Measurements from ENCODE around the gene TSC22D1.
A peak's percentile ranks its signal among the peaks of the same experiment; 100 is the strongest.
"Not testable (repeated sequence)": the region's sequence is repeated elsewhere in the genome, so short reads cannot be mapped to it uniquely, and the experiment has no call there.

The TSC22D1 gene

DNA sequence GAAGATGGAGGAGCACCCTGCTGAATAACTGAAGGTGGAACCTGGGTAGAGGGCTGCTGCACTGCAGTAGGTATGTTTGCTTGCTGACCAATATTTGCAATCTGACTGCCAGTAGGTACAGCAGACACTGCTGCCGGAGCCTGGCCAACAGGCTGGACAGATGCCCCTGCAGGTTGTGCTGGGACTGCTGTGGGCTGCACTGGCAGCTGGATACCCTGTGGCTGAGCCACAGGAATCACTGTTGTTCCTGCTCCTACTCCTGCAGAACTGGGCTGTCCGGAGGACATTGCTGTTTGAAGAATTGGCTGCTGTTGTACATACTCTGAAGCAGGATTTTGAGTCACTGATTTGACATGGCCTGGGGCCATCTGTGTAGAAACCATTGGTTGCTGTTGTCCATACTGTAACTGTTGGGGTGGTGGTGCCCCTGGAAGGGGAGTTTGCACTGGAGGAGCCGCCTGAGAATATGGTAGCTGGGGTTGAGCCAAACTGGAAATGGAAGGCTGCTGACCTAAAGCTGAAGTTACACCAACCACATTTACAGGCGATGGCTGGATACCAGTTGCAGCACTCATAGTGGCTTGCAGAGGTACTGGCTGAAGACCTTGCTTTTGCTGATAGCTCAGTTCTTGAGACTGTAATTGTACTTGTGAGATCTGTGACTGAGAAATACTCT, 2.2 kb downstream of the TSC22D1 start:
- 100% methylated on average over 3 of the region's 4 CpGs for WGBS (ENCODE audit: insufficient coverage)
- peak overlapping the region in 1 of 7 experiments; percentile 94 for H3K4me3 ChIP-seq (ENCODE audit: control insufficient read depth in 1 of 7, extremely low read depth in 1 of 7, insufficient read depth in 4 of 7, low read depth in 2 of 7, low read length in 6 of 7)
- H3K36me3 ChIP-seq (ENCODE audit: control insufficient read depth in 4 of 4, insufficient read depth in 4 of 4, low read length in 3 of 4), result peaks cover 0 to 12% (median 3%) of the 10 kb centered on the region in 4 experiments
- CTCF ChIA-PET, result interaction anchor here (0.9 to 2.3 kb wide), 4 partner anchors 8 to 92 kb away, joined by 3 to 6 read pairs (median 3); no protein-coding TSS in a partner anchor
- peaks cover 19 to 50% (median 45%) of the 10 kb centered on the region in 4 experiments for H3K4me1 ChIP-seq (ENCODE audit: control extremely low read depth in 1 of 4, control insufficient read depth in 4 of 4, insufficient read depth in 4 of 4, low read length in 3 of 4)
- peak; percentile 29 to 56 (median 51) for DNase-seq
- no peak overlapping the region for H3K27ac ChIP-seq (ENCODE audit: insufficient read depth in 1 of 2, low read depth in 1 of 2, low read length in 2 of 2, poor library complexity in 1 of 2, severe bottlenecking in 2 of 2)
- no peaks in the 10 kb centered on the region for H3K27me3 ChIP-seq (replicated peaks in 2 of 5; ENCODE audit: control insufficient read depth in 4 of 5, insufficient read depth in 5 of 5, low read length in 4 of 5)
- POLR2A ChIA-PET, result no interaction called here
- no peaks in the 10 kb centered on the region for H3K9me3 ChIP-seq (ENCODE audit: control extremely low read depth in 1 of 5, control insufficient read depth in 4 of 5, insufficient read depth in 2 of 5, low read depth in 1 of 5, low read length in 4 of 5)

DNA sequence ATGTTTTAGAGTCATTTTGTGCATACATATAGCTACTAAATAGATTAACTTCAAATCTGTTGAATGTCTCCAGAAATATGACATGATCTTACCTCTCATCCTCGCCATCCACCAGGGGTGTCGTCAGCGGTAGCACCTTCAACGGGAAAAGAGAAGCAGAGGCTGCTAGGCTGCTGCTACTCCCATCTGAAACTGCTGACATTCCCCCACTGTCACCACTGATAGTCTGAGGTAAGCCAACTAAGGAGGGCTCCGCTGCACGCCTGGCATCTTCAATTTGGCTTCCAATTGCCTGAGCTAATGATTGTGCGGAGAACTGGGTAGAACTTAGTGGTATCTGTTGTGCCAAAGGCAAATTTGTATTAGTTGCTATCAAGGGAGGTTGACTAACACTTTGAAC, 3.1 kb downstream of the TSC22D1 start:
- H3K9me3 ChIP-seq (ENCODE audit: control extremely low read depth in 1 of 5, control insufficient read depth in 4 of 5, insufficient read depth in 2 of 5, low read depth in 1 of 5, low read length in 4 of 5), result no peaks in the 10 kb centered on the region
- 99% methylated on average over 7 of the region's 7 CpGs for WGBS (ENCODE audit: insufficient coverage)
- H3K36me3 ChIP-seq (ENCODE audit: control insufficient read depth in 4 of 4, insufficient read depth in 4 of 4, low read length in 3 of 4), result peaks cover 1 to 12% (median 3%) of the 10 kb centered on the region in 4 experiments
- no peak for DNase-seq
- H3K4me3 ChIP-seq (ENCODE audit: control insufficient read depth in 1 of 7, extremely low read depth in 1 of 7, insufficient read depth in 4 of 7, low read depth in 2 of 7, low read length in 6 of 7), result no peak overlapping the region
- H3K4me1 ChIP-seq (ENCODE audit: control extremely low read depth in 1 of 4, control insufficient read depth in 4 of 4, insufficient read depth in 4 of 4, low read length in 3 of 4), result peaks cover 12 to 43% (median 40%) of the 10 kb centered on the region in 4 experiments
- ChIA-PET CTCF (interaction anchor here (0.8 to 1.9 kb wide), 3 partner anchors 13 to 86 kb away, joined by 3 to 5 read pairs (median 3); no protein-coding TSS in a partner anchor), POLR2A (no interaction called here)
- no peaks in the 10 kb centered on the region for H3K27me3 ChIP-seq (replicated peaks in 2 of 5; ENCODE audit: control insufficient read depth in 4 of 5, insufficient read depth in 5 of 5, low read length in 4 of 5)
- H3K27ac ChIP-seq (ENCODE audit: insufficient read depth in 1 of 2, low read depth in 1 of 2, low read length in 2 of 2, poor library complexity in 1 of 2, severe bottlenecking in 2 of 2), result no peak overlapping the region

DNA sequence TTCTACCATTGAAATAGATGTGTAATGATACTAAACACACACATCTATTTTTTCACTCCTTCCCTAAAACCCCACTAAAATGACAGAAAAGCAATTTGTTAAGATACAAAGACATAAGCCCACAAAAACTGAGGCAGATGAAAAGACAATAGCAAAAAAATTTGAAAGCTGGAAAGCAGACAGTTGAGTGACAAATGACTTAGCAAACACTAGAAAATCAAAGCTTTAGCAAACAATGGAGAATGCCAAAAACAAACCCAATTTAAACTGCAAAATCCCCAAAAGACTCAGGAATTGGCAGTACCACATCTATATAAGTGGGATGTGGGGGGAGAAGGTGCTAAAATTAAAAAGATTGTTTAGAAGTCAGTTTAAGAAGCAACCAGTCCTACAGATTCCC, 9.5 kb downstream of the TSC22D1 start:
- ChIA-PET POLR2A (no interaction called here), CTCF (interaction anchor here (1.0 to 1.2 kb wide), 3 partner anchors 8 to 83 kb away, joined by 3 to 5 read pairs (median 4); partner anchors contain the start of gene TSC22D1)
- Histone ChIP-seq H3K4me3 (ENCODE audit: control insufficient read depth in 1 of 7, extremely low read depth in 1 of 7, insufficient read depth in 4 of 7, low read depth in 2 of 7, low read length in 6 of 7) (no peak overlapping the region), H3K4me1 (ENCODE audit: control extremely low read depth in 1 of 4, control insufficient read depth in 4 of 4, insufficient read depth in 4 of 4, low read length in 3 of 4) (peaks cover 0 to 6% (median 2%) of the 10 kb centered on the region in 4 experiments), H3K9me3 (ENCODE audit: control extremely low read depth in 1 of 5, control insufficient read depth in 4 of 5, insufficient read depth in 2 of 5, low read depth in 1 of 5, low read length in 4 of 5) (no peaks in the 10 kb centered on the region), H3K36me3 (ENCODE audit: control insufficient read depth in 4 of 4, insufficient read depth in 4 of 4, low read length in 3 of 4) (peaks cover 0 to 5% (median 1%) of the 10 kb centered on the region in 4 experiments), H3K27me3 (replicated peaks in 2 of 5; ENCODE audit: control insufficient read depth in 4 of 5, insufficient read depth in 5 of 5, low read length in 4 of 5) (no peaks in the 10 kb centered on the region), H3K27ac (ENCODE audit: insufficient read depth in 1 of 2, low read depth in 1 of 2, low read length in 2 of 2, poor library complexity in 1 of 2, severe bottlenecking in 2 of 2) (no peak overlapping the region)
- DNase-seq, result no peak

DNA sequence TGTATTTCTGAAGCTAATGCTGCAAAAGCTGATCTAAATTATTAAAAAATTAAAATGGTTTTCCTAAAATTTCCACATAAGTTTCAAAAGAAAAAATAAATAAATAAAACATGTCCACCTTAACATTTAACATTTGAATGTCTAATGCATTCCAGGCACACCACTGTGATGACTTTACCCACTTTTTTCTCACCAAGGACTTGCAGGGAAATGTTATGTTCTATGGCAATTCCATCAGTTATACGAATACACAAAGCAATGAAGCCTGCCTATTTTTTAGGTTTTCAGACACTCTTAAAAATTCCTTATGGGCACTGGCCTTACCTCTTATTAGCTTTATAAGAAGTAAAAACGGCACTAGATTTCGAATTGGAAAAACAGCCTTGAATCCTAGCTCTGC, 10.2 kb downstream of the TSC22D1 start:
- whole genome bisulfite sequencing (ENCODE audit: insufficient coverage), result 100% methylated on average over 2 of the region's 3 CpGs
- no peak for DNase-seq
- CTCF ChIA-PET, result interaction anchor here (1.0 to 1.2 kb wide), 3 partner anchors 8 to 83 kb away, joined by 3 to 5 read pairs (median 4); partner anchors contain the start of gene TSC22D1
- peaks cover 0 to 5% (median 1%) of the 10 kb centered on the region in 4 experiments for H3K36me3 ChIP-seq (ENCODE audit: control insufficient read depth in 4 of 4, insufficient read depth in 4 of 4, low read length in 3 of 4)
- no peaks in the 10 kb centered on the region for H3K27me3 ChIP-seq (replicated peaks in 2 of 5; ENCODE audit: control insufficient read depth in 4 of 5, insufficient read depth in 5 of 5, low read length in 4 of 5)
- H3K9me3 ChIP-seq (ENCODE audit: control extremely low read depth in 1 of 5, control insufficient read depth in 4 of 5, insufficient read depth in 2 of 5, low read depth in 1 of 5, low read length in 4 of 5), result no peaks in the 10 kb centered on the region
- H3K4me1 ChIP-seq (ENCODE audit: control extremely low read depth in 1 of 4, control insufficient read depth in 4 of 4, insufficient read depth in 4 of 4, low read length in 3 of 4), result peaks cover 0 to under 1% (median under 1%) of the 10 kb centered on the region in 4 experiments
- POLR2A ChIA-PET, result no interaction called here
- no peak overlapping the region for H3K27ac ChIP-seq (ENCODE audit: insufficient read depth in 1 of 2, low read depth in 1 of 2, low read length in 2 of 2, poor library complexity in 1 of 2, severe bottlenecking in 2 of 2)
- H3K4me3 ChIP-seq (ENCODE audit: control insufficient read depth in 1 of 7, extremely low read depth in 1 of 7, insufficient read depth in 4 of 7, low read depth in 2 of 7, low read length in 6 of 7), result no peak overlapping the region

DNA sequence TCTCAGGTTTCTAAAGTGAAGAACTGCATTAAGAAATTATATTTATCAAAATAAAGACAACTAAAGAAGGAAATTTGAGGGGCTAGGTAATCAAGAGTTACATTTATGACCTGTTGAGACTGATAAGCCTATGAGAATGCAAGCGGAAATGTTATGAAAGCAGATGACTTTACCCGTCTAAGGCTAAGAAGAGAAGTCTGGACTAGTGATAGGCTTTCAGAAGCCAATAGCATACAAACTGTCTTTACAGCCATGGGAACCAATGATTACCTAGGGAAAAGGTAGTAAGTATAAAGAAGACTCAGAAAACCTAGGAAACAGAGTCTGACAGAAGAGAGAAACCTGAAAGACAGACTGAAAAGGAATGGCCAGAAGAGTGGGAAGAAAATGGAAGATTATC, 11.2 kb downstream of the TSC22D1 start:
- POLR2A ChIA-PET, result no interaction called here
- H3K9me3 ChIP-seq (ENCODE audit: control extremely low read depth in 1 of 5, control insufficient read depth in 4 of 5, insufficient read depth in 2 of 5, low read depth in 1 of 5, low read length in 4 of 5), result no peaks in the 10 kb centered on the region
- no peak for DNase-seq
- no peaks in the 10 kb centered on the region for H3K4me1 ChIP-seq (ENCODE audit: control extremely low read depth in 1 of 4, control insufficient read depth in 4 of 4, insufficient read depth in 4 of 4, low read length in 3 of 4)
- no peak overlapping the region for H3K27ac ChIP-seq (ENCODE audit: insufficient read depth in 1 of 2, low read depth in 1 of 2, low read length in 2 of 2, poor library complexity in 1 of 2, severe bottlenecking in 2 of 2)
- no peak overlapping the region for H3K4me3 ChIP-seq (ENCODE audit: control insufficient read depth in 1 of 7, extremely low read depth in 1 of 7, insufficient read depth in 4 of 7, low read depth in 2 of 7, low read length in 6 of 7)
- no peaks in the 10 kb centered on the region for H3K27me3 ChIP-seq (replicated peaks in 2 of 5; ENCODE audit: control insufficient read depth in 4 of 5, insufficient read depth in 5 of 5, low read length in 4 of 5)
- H3K36me3 ChIP-seq (ENCODE audit: control insufficient read depth in 4 of 4, insufficient read depth in 4 of 4, low read length in 3 of 4), result peaks cover 0 to 5% (median 1%) of the 10 kb centered on the region in 4 experiments
- WGBS (ENCODE audit: insufficient coverage), result 100% methylated on average over 2 of the region's 2 CpGs
- CTCF ChIA-PET, result no interaction called here

DNA sequence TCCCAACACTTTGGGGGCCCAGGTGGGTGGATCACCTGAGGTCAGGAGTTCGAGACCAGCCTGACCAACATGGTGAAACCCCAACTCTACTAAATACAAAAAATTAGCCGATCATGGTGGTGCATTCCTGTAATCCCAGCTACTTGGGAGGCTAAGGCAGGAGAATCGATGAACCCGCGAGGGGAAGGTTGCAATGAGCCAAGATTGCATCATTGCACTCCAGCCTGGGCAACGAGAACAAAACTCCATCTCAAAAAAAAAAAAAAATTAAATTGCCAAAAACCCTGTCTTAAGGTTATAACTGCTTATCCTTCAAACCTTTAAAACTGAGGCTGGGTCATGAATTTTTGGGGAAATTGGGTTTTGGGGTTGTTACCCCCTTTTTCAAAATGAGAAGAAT, 13.3 kb downstream of the TSC22D1 start:
- POLR2A ChIA-PET; H3K9me3 ChIP-seq (ENCODE audit: control extremely low read depth in 1 of 5, control insufficient read depth in 4 of 5, insufficient read depth in 2 of 5, low read depth in 1 of 5, low read length in 4 of 5); DNase-seq; CTCF ChIA-PET; H3K27ac ChIP-seq (ENCODE audit: insufficient read depth in 1 of 2, low read depth in 1 of 2, low read length in 2 of 2, poor library complexity in 1 of 2, severe bottlenecking in 2 of 2); H3K36me3 ChIP-seq (ENCODE audit: control insufficient read depth in 4 of 4, insufficient read depth in 4 of 4, low read length in 3 of 4); H3K4me3 ChIP-seq (ENCODE audit: control insufficient read depth in 1 of 7, extremely low read depth in 1 of 7, insufficient read depth in 4 of 7, low read depth in 2 of 7, low read length in 6 of 7); H3K4me1 ChIP-seq (ENCODE audit: control extremely low read depth in 1 of 4, control insufficient read depth in 4 of 4, insufficient read depth in 4 of 4, low read length in 3 of 4); H3K27me3 ChIP-seq (replicated peaks in 2 of 5; ENCODE audit: control insufficient read depth in 4 of 5, insufficient read depth in 5 of 5, low read length in 4 of 5): not testable (repeated sequence)
- 100% methylated on average over 5 of the region's 6 CpGs for WGBS (ENCODE audit: insufficient coverage)

DNA sequence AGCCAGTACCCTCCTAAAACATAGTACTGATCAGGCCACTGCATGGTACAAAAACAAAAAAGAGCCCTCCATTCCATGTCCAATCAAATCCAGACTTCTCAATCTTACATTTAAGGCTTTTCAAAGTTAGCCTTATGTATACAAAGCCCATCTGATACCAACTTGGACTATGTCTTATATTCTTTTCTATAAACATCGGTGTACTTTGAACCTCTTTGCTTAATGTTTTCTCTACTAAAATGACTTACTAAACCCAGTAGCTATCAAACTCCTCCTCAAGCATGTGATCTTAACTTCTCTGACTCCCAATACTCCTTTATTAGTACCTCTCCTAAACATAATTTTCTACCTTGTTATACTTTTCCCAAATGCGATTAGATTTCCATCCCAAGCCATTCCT, 14.8 kb downstream of the TSC22D1 start:
- Histone ChIP-seq H3K27me3 (replicated peaks in 2 of 5; ENCODE audit: control insufficient read depth in 4 of 5, insufficient read depth in 5 of 5, low read length in 4 of 5) (no peaks in the 10 kb centered on the region), H3K4me3 (ENCODE audit: control insufficient read depth in 1 of 7, extremely low read depth in 1 of 7, insufficient read depth in 4 of 7, low read depth in 2 of 7, low read length in 6 of 7) (no peak overlapping the region), H3K4me1 (ENCODE audit: control extremely low read depth in 1 of 4, control insufficient read depth in 4 of 4, insufficient read depth in 4 of 4, low read length in 3 of 4) (no peaks in the 10 kb centered on the region), H3K9me3 (ENCODE audit: control extremely low read depth in 1 of 5, control insufficient read depth in 4 of 5, insufficient read depth in 2 of 5, low read depth in 1 of 5, low read length in 4 of 5) (no peaks in the 10 kb centered on the region), H3K27ac (ENCODE audit: insufficient read depth in 1 of 2, low read depth in 1 of 2, low read length in 2 of 2, poor library complexity in 1 of 2, severe bottlenecking in 2 of 2) (no peak overlapping the region), H3K36me3 (ENCODE audit: control insufficient read depth in 4 of 4, insufficient read depth in 4 of 4, low read length in 3 of 4) (peaks cover 0 to 5% (median 2%) of the 10 kb centered on the region in 4 experiments)
- ChIA-PET CTCF (no interaction called here), POLR2A (no interaction called here)
- 100% methylated on average over 1 of the region's 2 CpGs for WGBS (ENCODE audit: insufficient coverage)
- no peak for DNase-seq

Data from common myeloid progenitor, CD34-positive (primary cell).